Astrocyte of the cerebellum (primary cell): ENCODE results near the gene FAM174C.

Experiments
- DNase-seq: peaks from one replicate; pipeline ENCODE4 v3.0.0-alpha.2; 2011; ENCODE audit warnings: low read depth
- H3K4me3 ChIP-seq: 2 replicates; pipeline ENCODE4 v1.5.1; 2011; ENCODE audit warnings: mild to moderate bottlenecking, low read depth, low read length, moderate library complexity
- CTCF ChIP-seq: IDR thresholded peaks from 2 replicates; pipeline ENCODE4 v1.5.1; 2012; ENCODE audit warnings: low read length, low read depth, moderate library complexity, mild to moderate bottlenecking; ENCODE audit errors: missing control alignments
- in situ Hi-C: cut with HindIII; loops from 2 replicates; pipeline ENCODE4 v1.10.0; 2017; ENCODE audit warnings: low sequenced_read_pairs

The FAM174C gene

GRCh38 chr19:1271528-1272422 lies 3.6 kb upstream of the FAM174C start:
- no peak for DNase-seq
- peak overlapping the region; percentile 63 for H3K4me3 ChIP-seq
- in situ Hi-C loops: no loop called here
- TF ChIP-seq CTCF: no peak

GRCh38 chr19:1272423-1273262 lies 2.7 kb upstream of the FAM174C start:
- in situ Hi-C loops: no loop called here

GRCh38 chr19:1273263-1274041 lies 1.9 kb upstream of the FAM174C start:
- in situ Hi-C loops: no loop called here
- DNase-seq: no peak
- no peak overlapping the region for H3K4me3 ChIP-seq
- TF ChIP-seq CTCF: no peak

More at GRCh38 chr19:1272423-1273262, 2.7 kb upstream of the FAM174C start:
- H3K4me3 ChIP-seq: no peak overlapping the region
- DNase-seq: no peak
- no peak for TF ChIP-seq CTCF

- no peak for TF ChIP-seq CTCF
- no peak for DNase-seq
- in situ Hi-C loops: no loop called here
- peak overlapping the region; percentile 62 for H3K4me3 ChIP-seq
These were observed 1.1 kb upstream of the FAM174C start for GRCh38 chr19:1274081-1274851.

- DNase-seq: no peak
- in situ Hi-C loops: no loop called here
- TF ChIP-seq CTCF: no peak
- H3K4me3 ChIP-seq: peak overlapping the region; percentile 62
These were observed 474 bp upstream of the FAM174C start for GRCh38 chr19:1274852-1275259.
